Measurements from ENCODE around the gene GP1BB. TPM values are rescaled to one million over a fixed set of nuclear protein-coding genes. Genes with fewer than 3 reads are reported as not detected.
"Not testable (repeated sequence)": the region's sequence is repeated elsewhere in the genome, so short reads cannot be mapped to it uniquely, and the experiment has no call there.

Gene GP1BB
- polyA plus RNA-seq, 3 donors = 0.63 to 3.6 (median 1.7) TPM

DNA sequence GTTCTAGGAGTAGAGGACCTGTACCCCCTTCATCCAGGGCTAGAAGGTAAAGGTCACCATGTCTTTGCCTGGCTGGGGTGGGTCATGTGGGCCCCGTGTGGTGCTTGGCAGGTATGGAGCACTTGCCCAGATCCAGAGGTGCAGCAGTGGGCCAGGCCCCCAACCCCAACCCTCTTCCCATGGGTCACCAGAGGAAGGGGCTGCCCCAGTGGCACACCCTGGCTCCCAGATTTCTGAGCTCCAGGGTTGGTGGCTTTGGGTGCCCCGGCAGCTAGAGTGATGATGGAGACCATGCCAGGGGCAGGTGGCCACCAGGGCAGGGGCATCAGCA, 2.4 kb upstream of the GP1BB start:
- 92 to 100% (median 100%) methylated on average over 2 of the region's 2 CpGs for WGBS, 3 donors
- H3K27ac ChIP-seq (ENCODE audit: low read depth, low read length) = no peak overlapping the region

DNA sequence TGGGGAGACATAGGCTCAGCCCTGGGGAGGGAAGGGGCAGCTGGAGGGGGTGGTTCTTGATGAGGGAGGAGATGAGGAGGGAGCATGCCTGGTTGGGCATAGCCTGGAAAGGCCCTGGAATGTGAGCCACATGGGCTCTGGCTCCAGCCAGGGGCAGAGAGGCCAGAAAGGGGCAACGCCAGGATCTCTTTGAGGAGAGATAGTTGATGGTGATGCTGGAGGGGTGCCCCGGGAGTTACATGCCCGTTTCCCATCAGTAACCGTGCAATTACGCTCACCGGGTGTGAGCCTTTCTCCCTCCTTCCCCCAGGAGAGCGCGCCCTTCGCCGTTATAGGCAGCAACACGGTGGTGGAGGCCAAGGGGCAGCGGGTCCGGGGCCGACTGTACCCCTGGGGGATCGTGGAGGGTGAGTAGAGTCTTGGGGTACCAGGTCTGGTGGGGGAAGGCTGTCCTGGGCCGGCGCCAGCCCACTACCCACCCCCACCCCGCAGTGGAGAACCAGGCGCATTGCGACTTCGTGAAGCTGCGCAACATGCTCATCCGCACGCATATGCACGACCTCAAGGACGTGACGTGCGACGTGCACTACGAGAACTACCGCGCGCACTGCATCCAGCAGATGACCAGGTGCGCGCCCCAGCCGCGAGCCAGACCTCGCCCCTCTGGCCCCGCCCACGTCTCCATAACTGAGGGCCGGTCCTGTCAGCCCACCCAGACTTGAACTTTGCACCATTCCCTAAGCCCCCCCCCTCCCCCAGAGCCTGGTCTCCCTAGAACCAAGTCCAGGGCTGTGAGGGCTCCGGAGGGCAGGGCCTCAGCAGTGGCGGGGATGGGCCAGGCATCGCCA, 1.8 kb upstream of the GP1BB start:
- WGBS, 3 donors = 72 to 87% (median 82%) methylated on average over 40 to 44 of the region's 44 CpGs
- H3K27ac ChIP-seq (ENCODE audit: low read depth, low read length) = no peak overlapping the region

DNA sequence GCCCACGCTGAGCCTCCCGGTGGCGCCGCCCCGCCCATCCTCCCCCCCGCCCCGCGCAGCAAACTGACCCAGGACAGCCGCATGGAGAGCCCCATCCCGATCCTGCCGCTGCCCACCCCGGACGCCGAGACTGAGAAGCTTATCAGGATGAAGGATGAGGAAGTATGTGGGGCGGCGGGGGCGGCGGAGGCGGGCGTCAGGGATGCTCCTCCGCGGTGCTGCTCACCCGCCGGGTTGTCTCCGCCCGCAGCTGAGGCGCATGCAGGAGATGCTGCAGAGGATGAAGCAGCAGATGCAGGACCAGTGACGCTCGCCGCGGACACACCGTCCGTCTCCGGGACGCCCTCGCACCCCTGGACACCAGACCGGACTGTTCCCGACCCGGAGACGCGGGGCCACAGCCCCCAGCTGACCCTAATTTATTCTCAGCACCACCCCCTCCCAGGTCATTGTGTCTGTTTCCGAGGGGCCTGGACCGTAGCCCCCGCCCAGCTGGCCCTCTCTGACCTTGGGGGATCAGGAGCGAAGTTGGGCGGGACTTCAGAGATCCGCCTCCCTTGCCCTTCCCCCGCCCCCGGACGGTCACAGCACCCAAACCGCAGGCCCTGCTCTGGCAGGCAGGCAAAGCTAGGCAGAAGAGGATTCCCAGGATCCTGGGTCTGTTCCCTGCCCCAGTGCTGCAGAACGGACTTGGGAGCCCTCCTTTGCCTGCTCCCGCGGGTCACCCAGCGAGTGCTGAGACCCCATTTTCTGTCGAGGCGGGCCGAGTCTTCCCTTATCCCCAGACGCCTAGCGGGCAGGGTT, 959 bp upstream of the GP1BB start:
- WGBS, 3 donors = 68 to 83% (median 80%) methylated on average over 55 to 60 of the region's 60 CpGs
- H3K27ac ChIP-seq (ENCODE audit: low read depth, low read length) = no peak overlapping the region

DNA sequence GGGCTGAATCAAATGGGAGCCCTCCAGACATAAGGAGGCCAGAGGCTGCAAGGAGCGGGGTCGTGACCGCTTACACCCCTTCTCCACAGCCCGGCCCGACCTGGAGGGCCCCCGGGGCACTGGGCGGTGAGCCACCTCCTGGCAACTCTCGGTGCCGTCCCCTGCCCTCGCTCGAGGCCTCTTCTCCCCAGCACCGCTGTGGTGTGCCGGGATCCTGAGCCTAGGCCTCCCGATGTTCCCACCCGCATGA, 432 bp upstream of the GP1BB start:
- 45 to 57% (median 52%) methylated on average over 15 of the region's 15 CpGs for WGBS, 3 donors
- no peak overlapping the region for H3K27ac ChIP-seq (ENCODE audit: low read depth, low read length)

DNA sequence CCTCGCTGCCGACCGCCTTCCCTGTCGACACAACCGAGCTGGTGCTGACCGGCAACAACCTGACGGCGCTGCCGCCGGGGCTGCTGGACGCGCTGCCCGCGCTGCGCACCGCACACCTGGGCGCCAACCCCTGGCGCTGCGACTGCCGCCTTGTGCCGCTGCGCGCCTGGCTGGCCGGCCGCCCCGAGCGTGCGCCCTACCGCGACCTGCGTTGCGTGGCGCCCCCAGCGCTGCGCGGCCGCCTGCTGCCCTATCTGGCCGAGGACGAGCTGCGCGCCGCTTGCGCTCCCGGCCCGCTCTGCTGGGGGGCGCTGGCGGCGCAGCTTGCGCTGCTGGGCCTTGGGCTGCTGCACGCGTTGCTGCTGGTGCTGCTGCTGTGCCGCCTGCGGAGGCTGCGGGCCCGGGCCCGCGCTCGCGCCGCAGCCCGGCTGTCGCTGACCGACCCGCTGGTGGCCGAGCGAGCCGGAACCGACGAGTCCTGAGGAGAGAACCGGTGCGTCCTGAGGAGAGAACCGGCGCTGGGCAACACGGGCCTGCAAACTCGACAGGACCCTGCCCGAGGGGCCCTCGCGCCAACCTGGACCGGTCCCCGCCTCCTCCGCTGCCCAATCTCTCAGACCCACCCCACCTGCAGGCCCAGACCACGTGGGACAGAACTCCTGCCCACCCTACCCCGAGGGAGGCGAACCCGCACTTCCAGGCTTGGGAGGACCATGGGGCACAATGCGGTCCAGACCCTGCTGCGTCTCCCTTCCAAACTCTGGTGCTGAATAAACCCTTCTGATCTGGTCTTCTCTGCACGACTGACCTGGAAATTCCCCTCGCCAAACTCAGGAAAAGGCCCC, 866 bp downstream of the GP1BB start:
- no peak overlapping the region for H3K27ac ChIP-seq (ENCODE audit: low read depth, low read length)
- 12 to 33% (median 25%) methylated on average over 74 to 89 of the region's 89 CpGs for WGBS, 3 donors

DNA sequence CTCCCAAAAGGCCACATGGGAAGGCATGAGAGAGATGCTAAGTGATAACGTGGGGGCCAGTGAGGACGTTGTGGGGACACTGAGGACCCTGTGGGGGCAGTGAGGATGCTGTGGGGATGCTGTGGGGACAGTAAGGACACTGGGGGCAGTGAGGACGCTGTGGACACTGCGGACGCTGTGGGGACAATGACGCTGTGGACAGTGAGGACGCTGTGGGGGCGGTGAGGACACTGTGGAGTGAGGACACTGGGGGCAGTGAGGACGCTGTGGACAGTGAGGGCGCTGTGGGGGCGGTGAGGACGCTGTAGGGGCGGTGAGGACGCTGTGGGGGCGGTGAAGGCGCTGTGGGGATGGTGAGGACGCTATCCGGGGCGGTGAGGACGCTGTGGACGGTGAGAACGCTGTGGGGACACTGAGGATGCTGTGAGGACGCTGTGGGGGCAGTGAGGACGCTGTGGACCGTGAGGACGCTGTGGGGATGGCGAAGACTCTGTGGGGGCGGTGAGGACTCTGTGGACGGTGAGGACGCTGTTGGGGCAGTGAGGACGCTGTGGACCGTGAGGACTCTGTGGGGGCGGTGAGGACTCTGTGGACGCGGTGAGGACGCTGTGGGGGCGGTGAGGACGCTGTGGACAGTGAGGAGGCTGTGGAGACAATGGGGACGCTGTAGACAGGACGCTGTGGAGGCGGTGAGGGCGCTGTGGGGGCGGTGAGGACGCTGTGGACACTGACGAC, 1.8 kb downstream of the GP1BB start:
- H3K27ac ChIP-seq (ENCODE audit: low read depth, low read length) = no peak overlapping the region
- WGBS, 3 donors = 70 to 75% (median 70%) methylated on average over 45 of the region's 45 CpGs

DNA sequence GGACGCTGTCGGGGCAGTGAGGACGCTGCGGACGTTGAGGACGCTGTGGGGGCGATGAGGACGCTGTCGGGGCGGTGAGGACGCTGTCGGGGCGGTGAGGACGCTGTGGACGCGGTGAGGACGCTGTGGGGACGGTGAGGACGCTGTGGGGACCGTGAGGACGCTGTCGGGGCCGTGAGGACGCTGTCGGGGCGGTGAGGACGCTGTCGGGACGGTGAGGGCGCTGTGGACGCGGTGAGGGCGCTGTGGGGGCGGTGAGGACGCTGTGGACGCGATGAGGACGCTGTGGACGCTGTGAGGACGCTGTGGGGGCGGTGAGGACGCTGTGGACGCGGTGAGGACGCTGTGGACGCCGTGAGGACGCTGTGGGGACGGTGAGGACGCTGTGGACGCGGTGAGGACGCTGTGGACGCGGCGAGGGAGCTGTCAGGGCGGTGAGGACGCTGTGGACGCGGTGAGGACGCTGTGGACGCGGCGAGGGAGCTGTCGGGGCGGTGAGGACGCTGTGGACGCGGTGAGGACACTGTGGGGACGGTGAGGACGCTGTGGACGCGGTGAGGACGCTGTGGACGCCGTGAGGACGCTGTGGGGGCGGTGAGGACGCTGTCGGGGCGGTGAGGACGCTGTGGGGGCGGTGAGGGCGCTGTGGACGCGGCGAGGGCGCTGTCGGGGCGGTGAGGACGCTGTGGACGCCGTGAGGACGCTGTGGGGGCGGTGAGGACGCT, 2.9 kb downstream of the GP1BB start:
- 77 to 88% (median 80%) methylated on average over 88 to 96 of the region's 96 CpGs for WGBS, 3 donors

DNA sequence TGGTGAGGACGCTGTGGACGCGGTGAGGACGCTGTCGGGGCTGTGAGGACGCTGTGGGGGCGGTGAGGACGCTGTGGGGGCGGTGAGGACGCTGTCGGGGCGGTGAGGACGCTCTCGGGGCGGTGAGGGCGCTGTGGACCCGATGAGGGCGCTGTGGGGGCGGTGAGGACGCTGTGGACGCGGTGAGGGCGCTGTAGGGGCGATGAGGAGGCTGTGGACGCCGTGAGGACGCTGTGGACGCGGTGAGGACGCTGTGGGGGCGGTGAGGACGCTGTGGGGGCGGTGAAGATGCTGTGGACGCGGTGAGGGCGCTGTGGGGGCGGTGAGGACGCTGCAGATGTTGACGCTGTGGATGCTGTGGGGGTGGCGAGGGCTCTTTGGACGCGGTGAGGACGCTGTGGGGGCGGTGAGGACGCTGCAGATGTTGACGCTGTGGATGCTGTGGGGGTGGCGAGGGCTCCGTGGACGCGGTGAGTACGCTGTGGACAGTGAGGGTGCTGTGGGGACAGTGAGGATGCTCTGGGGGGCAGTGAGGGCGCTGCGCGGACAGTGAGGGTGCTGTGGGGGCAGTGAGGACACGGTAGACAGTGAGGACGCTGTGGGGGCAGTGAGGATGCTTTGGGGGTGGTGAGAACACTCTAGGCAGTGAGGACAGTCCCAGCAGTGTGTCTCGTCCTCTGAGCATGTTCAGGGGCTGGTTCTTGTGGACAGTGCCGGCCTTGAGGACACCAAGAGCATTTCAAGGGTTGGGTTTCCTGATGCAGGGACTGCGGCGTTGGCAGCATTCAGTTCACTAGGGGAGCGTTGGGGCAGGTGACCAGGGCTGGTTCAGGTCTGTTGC, 4.2 kb downstream of the GP1BB start:
- WGBS, 3 donors = 56 to 72% (median 57%) methylated on average over 60 to 61 of the region's 61 CpGs
- no peak overlapping the region for H3K27ac ChIP-seq (ENCODE audit: low read depth, low read length)

More for the DNA sequence above, 2.9 kb downstream of the GP1BB start:
- not testable (repeated sequence) for H3K27ac ChIP-seq (ENCODE audit: low read depth, low read length)

DNA sequence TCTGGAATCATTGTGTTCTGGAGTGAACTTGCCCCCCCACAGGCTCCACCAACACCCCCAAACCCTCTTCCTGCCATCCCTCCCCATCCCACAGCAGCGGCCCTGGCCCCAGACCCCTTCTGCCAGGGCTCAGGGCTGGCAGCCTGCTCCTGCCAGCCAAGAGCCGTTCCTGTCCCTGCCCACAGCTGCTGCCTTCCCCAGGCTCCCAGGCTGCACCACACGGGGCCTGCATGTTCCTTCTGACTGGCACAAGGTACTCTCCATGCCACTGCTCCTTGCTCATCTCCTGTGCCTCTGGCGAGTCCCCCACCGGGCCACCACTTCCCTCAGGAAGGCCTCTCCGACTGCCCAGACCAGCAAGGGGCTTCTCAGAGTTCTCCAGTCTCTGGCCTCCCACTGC, 4.9 kb downstream of the GP1BB start:
- 59 to 78% (median 74%) methylated on average over 6 of the region's 6 CpGs for WGBS, 3 donors

DNA sequence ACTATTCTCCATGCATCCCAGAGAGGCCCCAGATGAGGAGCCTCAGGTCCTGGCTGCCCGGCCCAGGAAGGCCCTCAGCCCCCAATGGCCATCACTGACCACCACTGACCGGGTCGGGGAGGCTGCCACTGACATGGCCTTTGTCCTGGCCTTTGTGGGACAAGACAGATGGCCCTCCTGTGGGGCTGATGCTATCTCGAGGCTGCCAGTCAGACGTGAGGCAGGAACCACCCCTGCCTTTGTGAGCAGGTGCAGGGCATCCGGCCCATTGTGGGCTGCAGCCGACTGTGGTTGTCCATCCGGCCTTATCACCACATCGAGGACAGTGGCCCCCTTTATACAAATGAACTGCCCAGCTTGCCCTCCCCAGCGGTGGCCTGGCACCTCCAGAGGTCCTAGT, 5.5 kb downstream of the GP1BB start:
- WGBS, 3 donors = 80 to 87% (median 85%) methylated on average over 10 of the region's 10 CpGs
- H3K27ac ChIP-seq (ENCODE audit: low read depth, low read length) = no peak overlapping the region

More for the DNA sequence above, 4.9 kb downstream of the GP1BB start:
- no peak overlapping the region for H3K27ac ChIP-seq (ENCODE audit: low read depth, low read length)

DNA sequence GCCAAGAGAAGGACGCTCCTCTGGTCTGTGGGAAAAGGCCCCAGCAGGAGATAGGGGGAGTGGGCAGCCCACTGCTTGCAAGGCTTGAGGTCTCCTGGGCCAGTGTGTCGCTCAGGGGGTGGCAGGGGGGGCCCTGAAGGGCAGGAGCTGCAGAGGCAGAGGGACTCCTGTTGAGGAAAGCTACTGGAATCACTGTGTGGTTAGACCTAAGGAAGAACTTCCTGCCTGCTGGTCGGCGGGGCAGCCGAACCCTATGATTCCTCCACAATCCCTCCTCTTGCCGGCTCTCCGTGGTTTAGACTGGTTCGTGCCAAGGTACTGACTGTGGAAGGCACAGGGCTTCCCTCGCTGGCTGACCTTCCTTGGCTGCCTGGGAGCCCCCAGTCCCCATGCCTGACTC, 6.2 kb downstream of the GP1BB start:
- 81 to 92% (median 81%) methylated on average over 9 of the region's 9 CpGs for WGBS, 3 donors

DNA sequence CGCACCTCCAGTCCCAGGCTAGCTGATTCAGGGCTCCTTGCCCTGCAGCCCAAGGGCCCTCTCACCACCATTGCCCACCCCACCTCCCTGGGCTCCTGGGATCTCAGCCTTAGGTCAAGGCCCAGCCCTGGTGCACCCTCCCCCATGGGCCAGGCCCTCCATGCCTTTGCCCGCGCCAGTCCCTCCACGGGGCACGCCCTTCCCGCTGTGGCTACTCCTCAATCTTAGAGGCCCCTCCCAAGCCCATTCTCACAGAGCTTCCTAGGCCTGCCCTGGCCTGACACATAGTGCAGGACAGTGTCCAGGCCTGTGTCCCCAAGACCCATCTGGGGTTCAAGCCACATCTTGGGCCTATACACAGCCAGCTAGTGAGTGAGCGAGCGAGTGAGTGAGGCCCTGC, 6.9 kb downstream of the GP1BB start:
- 87 to 97% (median 87%) methylated on average over 8 of the region's 8 CpGs for WGBS, 3 donors

More for the DNA sequence above, 6.2 kb downstream of the GP1BB start:
- H3K27ac ChIP-seq (ENCODE audit: low read depth, low read length) = no peak overlapping the region

DNA sequence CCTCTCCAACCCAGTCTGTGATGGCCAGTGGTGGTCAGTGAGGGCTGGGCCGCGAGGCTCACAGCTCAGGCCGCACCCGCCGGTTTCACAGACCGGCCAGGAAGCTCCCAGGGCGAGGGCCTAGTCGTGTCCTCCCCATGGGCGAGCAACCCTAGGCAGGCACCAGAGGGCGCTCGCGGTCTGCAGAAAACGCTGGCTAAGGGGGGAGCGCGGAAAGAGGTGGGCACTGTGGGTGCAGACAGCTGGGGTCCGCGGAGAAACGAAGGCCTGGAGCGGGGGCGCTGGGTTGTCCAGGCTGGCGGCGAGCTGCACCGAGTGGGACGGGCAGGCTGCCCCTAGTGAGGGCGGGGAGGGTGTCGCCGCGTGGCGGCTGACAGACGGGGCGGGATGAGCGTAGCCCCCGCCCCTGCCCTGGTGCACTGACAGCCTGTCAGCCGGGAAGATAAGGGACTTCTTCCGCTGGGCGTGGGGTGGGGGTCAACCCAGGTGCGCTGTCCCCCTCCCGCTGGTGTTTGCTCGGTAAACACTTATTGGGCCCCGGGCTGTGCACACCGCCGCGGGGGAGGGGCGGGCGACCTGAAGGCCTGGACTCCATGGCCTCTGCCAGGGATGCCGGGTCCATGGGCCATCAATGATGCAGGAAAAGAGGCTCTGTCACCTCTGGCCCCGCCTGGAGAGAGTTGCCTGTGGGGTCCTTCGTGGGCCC, 7.5 kb downstream of the GP1BB start:
- WGBS, 3 donors = 3 to 5% (median 3%) methylated on average over 38 to 48 of the region's 48 CpGs
- H3K27ac ChIP-seq (ENCODE audit: low read depth, low read length) = no peak overlapping the region

More for the DNA sequence above, 6.9 kb downstream of the GP1BB start:
- H3K27ac ChIP-seq (ENCODE audit: low read depth, low read length) = no peak overlapping the region

DNA sequence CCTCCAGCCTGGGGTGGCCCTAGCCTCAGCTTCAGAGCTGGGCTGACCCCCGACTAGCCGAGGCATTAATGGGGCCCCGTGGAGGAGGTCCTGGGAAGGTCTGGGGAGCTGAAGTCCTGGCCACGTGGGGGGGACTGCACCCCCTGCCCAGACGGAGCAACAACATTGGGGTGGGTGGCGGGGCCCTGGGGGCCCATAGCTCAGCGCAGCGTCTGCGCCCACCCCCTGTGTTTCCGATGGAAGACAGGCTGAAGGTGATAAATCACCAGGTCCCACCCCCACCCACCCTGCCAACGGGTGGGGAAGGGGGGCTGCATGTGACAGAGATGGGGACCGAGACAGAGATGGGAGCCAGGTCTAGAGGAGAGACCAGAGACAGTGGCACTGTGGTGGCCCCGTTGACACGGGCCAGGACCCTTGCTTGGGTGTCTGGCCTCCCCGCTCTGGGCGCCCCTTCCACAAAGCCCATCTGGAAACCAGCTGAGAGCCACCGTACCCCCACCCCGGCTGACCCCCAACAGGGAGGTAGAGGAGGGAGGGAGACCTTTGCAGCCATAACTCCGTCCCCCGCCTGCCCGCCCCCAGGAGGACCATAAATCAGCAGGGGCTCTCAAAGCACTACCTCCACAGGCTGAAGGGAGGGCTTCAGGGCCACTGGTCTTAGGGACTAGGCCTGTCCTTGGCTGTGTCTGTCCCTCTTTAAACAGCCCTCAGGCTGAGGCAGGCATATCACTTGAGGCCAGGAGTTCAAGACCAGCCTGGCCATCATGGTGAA, 8.2 kb downstream of the GP1BB start:
- WGBS, 3 donors = 62 to 70% (median 62%) methylated on average over 20 to 21 of the region's 21 CpGs
- H3K27ac ChIP-seq (ENCODE audit: low read depth, low read length) = no peak overlapping the region

DNA sequence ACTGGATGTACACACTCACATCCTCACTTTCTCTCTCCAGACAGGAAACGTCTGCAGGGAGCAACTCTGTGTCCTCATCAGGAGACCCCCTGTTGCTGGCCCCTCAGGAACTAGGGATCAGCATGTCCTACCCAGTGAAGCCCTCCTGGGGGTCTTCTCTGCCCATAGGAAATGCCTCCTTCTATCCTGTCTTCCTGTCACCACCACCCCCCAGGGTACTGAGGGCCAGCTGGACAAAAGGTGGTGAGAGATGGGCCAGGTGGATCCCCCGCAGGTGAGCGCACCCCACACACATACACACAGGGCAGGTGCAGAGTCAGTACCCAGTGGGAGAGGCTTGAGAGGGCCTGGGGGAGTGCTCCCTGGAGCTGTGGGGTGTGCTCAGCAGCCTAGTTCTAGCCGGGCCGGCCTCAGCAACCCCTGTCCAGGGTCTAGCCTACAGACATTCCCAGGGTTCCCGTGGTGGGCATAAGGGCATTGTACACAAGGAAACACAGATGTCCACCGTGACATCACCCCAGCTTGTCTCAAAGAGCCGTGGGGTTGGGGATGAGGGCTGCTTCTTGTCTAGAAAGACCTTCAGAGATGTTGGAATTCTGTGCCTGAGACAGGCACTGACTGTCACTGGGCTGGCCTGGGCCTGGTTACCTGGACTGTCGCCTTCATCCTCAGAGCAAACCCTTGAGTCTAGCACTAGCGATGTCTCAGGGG, 9.2 kb downstream of the GP1BB start:
- 90 to 91% (median 91%) methylated on average over 10 of the region's 10 CpGs for WGBS, 3 donors
- H3K27ac ChIP-seq (ENCODE audit: low read depth, low read length) = no peak overlapping the region

All from adipose tissue (tissue), 3 donors.